Ishikawa (cell line): ENCODE results near the gene AP5S1.

ENCODE experiments used
- CEBPB ChIP-seq: IDR thresholded peaks from 2 replicates; pipeline ENCODE4 v1.6.1; 2012
- CREB1 ChIP-seq: IDR thresholded peaks from 2 replicates; pipeline ENCODE4 v1.6.1; 2012; ENCODE audit warnings: low read depth
- EGR1 ChIP-seq: IDR thresholded peaks from 2 replicates; pipeline ENCODE4 v1.6.1; 2012
- EP300 ChIP-seq: IDR thresholded peaks from 2 replicates; pipeline ENCODE4 v1.6.1; 2012; ENCODE audit warnings: borderline replicate concordance
- FOXM1 ChIP-seq: IDR thresholded peaks from 2 replicates; pipeline ENCODE4 v1.6.1; 2012; ENCODE audit warnings: low read depth, borderline replicate concordance
- MAX ChIP-seq: IDR thresholded peaks from 2 replicates; pipeline ENCODE4 v1.6.1; 2012
- NFIC ChIP-seq: IDR thresholded peaks from 2 replicates; pipeline ENCODE4 v1.6.1; 2012
- RAD21 ChIP-seq: IDR thresholded peaks from 2 replicates; pipeline ENCODE4 v1.6.1; 2012; ENCODE audit warnings: low read depth
- REST ChIP-seq: IDR thresholded peaks from 2 replicates; pipeline ENCODE4 v1.6.1; 2012; ENCODE audit warnings: low read depth, mild to moderate bottlenecking
- TAF1 ChIP-seq: IDR thresholded peaks from 2 replicates; pipeline ENCODE4 v1.6.1; 2012; ENCODE audit warnings: low read depth, mild to moderate bottlenecking
- TCF12 ChIP-seq: IDR thresholded peaks from 2 replicates; pipeline ENCODE4 v1.6.1; 2012; ENCODE audit warnings: low read depth
- TEAD4 ChIP-seq: IDR thresholded peaks from 2 replicates; pipeline ENCODE4 v1.6.1; 2012
- YY1 ChIP-seq: IDR thresholded peaks from 2 replicates; pipeline ENCODE4 v1.6.1; 2012; ENCODE audit warnings: low read depth
- ZBTB7A ChIP-seq: IDR thresholded peaks from 2 replicates; pipeline ENCODE4 v1.6.1; 2012; ENCODE audit warnings: low read depth
- TF ChIP-seq, protein P1 (sequence below): IDR thresholded peaks from 2 replicates; pipeline ENCODE4 v1.6.1; 2012

Gene AP5S1

GRCh38 chr20:3847429-3847940, 27.1 kb downstream of the AP5S1 start:
- no peak for TF ChIP-seq FOXM1
- no peak for TF ChIP-seq TEAD4
- TF ChIP-seq EP300 = no peak
- TF ChIP-seq YY1 = no peak
- no peak for TF ChIP-seq EGR1
- no peak for TF ChIP-seq CREB1
- TF ChIP-seq NFIC = no peak
- TF ChIP-seq TAF1 = no peak
- TF ChIP-seq RAD21 = no peak
- TF ChIP-seq, protein P1, sequence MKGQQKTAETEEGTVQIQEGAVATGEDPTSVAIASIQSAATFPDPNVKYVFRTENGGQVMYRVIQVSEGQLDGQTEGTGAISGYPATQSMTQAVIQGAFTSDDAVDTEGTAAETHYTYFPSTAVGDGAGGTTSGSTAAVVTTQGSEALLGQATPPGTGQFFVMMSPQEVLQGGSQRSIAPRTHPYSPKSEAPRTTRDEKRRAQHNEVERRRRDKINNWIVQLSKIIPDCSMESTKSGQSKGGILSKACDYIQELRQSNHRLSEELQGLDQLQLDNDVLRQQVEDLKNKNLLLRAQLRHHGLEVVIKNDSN = no peak
- no peak for TF ChIP-seq CEBPB
- TF ChIP-seq TCF12 = no peak
- no peak for TF ChIP-seq ZBTB7A
- no peak for TF ChIP-seq REST
- TF ChIP-seq MAX = no peak

DNA sequence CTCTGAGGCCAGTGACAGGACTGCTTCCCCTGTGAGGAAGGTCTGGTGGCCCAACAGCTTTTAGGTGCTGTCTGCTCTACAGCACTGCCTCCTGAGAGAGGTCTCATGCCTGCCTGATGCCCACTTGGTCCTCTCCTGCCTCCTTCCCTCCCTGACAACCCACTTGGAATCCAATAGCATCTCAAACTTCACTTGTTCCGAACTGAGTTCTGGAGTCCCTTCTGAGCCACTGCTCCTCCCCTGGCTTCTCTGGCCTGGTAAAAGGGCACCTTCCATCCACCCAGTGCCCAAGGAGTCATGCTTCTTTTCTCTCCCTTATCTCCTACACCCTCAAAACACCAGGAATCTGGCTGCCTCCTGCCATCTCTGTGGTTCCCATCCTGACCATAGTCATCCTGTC, 28.2 kb downstream of the AP5S1 start:
- no peak for TF ChIP-seq EP300
- TF ChIP-seq CREB1 = no peak
- no peak for TF ChIP-seq FOXM1
- no peak for TF ChIP-seq EGR1
- TF ChIP-seq RAD21 = no peak
- no peak for TF ChIP-seq NFIC
- TF ChIP-seq CEBPB = no peak
- TF ChIP-seq ZBTB7A = no peak
- no peak for TF ChIP-seq TCF12
- no peak for TF ChIP-seq YY1
- TF ChIP-seq, protein P1 = no peak
- TF ChIP-seq MAX = no peak
- no peak for TF ChIP-seq TAF1
- TF ChIP-seq TEAD4 = no peak
- TF ChIP-seq REST = no peak

GRCh38 chr20:3854462-3854871, 34.1 kb downstream of the AP5S1 start:
- TF ChIP-seq FOXM1 = no peak
- no peak for TF ChIP-seq EGR1

DNA sequence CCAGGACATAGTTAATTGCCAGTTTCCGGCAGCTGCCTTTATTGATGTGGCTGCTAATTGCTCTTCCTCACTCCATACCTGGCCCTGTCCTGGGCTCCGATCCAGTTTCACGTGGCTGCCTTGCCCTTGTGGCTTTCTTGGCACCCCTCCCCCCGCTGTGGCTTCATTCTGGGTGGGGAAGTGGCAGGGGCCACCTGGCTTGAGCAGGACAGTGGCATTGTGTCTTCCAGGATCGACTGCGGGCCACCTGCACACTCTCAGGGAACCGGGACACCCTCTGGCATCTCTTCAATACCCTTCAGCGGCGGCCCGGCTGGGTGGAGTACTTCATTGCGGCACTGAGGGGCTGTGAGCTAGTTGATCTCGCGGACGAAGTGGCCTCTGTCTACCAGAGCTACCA, 37.1 kb downstream of the AP5S1 start:
- TF ChIP-seq EP300 = no peak
- TF ChIP-seq REST = no peak
- TF ChIP-seq, protein P1 = no peak
- TF ChIP-seq TEAD4 = no peak

DNA sequence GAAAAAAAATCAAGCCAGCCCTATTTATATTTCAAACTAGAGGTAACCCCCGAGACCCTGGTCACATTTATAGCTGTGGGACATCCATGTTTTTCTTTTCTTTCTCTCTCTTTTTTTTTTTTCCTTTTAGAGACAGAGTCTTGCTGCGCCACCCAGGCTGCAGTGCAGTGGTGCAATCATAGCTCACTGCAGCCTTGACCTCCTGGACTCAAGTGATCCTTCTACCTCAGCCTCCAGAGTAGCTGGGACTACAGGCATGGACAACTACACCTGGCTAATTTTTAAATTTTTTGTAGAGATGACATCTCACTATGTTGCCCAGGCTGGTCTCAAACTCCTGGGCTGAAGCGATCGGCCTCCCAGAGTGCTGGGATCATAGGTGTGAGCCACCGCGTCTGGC, 38.3 kb downstream of the AP5S1 start:
- TF ChIP-seq TEAD4 = no peak
- no peak for TF ChIP-seq CEBPB
- no peak for TF ChIP-seq TCF12
- TF ChIP-seq CREB1 = no peak
- TF ChIP-seq ZBTB7A = no peak
- TF ChIP-seq RAD21 = no peak
- TF ChIP-seq FOXM1 = no peak
- TF ChIP-seq, protein P1 = no peak
